GM19240 (cell line): ENCODE measurements around the gene BNIP5.

Source experiments
- DNase-seq: peaks from one replicate; pipeline ENCODE4 v3.0.0; 2011; ENCODE audit warnings: low spot score; ENCODE audit not compliant: insufficient read length

BNIP5 gene

GRCh38 chr6:36301085-36301658 lies 35.5 kb downstream of the BNIP5 start:
- DNase-seq = no peak

- DNase-seq = no peak
These were observed 38.7 kb downstream of the BNIP5 start for GRCh38 chr6:36298027-36298426.

DNA sequence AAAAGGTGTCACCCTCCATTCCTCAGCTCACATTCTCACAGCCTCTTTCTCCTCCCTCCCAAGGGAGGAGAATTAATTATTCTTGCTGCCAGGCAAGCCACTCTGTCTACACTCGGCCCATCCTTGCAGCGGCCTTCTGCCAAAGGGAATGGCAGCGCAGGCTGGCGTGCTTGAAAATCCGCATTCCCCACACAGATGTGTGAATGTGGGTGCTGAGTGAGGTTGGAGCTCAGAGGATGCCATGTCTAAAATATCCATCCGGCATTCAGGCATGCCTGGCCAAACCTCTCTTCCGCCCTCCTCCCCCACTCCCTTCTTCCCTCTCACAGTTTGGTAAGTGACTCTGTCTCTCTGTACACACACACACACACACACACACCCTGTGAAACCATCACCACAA lies 39.2 kb downstream of the BNIP5 start:
- no peak for DNase-seq

- no peak for DNase-seq
These were observed 39.6 kb downstream of the BNIP5 start for GRCh38 chr6:36297051-36297450.

DNA sequence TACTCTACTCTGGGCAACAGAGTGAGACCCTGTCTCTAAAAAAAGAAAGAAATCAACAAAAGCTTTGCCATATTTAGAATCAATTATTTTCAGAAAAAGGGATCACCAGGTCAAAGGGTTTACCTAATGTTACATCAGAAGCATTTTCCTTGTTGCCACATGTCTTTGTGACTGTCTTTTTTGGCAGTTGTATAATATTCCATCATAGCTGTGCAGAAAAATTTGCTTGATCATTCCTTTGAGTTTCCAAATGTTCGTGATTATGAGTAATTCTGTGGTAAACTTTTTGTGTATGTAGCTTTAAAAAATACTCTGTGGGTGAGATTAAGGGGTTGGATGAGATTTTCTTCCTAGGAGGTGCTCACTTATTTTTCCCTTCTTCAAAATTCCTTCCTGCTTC lies 40.4 kb downstream of the BNIP5 start:
- DNase-seq = no peak

GRCh38 chr6:36292170-36292569 lies 44.5 kb downstream of the BNIP5 start:
- DNase-seq = no peak

DNA sequence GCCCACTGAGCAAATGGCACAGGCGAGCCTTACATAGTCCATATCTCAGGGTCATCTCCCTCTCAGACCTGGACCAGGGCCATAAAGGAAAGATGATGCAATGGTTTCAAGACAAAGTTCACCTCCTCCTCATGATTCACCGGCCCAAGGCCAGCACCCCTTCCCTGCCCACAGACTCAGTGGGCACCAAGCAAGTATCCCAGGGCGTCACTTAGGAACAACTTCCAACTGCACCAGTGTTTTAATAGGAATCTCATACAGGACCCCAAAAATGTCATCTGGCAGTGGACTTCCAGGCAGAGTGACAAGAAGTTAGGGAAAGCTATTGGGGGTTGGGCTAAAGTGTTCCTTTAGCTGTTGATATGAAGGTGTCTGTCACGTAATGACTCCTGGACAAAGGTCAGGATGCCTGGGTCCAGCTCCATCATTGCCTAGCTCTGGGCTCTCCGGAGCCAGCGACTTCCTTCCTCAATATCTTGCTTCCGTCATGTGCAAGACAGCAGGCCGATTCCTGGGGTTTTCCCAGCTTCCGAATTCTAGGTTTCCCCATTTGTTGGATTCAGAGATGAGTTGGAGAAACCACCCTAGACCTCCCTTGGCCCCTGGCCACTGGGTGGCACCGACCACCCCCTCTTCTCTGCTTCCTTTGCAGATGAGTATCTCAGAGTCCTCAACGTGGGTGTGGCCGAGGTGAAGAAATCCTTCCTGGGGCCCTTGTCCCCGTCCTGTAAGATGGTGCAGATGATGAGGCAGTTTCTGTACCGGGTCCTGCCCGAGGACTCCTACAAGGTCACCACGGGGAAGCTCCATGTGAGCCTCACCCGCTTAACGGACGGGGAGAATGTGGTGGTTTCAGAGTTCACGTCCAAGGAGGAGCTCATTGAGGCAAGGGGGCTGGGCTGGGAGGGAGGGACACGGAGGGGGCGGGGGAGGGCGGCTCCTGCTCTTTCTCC lies 45.7 kb downstream of the BNIP5 start:
- DNase-seq = no peak

GRCh38 chr6:36289281-36289878 lies 47.3 kb downstream of the BNIP5 start:
- no peak for DNase-seq

DNA sequence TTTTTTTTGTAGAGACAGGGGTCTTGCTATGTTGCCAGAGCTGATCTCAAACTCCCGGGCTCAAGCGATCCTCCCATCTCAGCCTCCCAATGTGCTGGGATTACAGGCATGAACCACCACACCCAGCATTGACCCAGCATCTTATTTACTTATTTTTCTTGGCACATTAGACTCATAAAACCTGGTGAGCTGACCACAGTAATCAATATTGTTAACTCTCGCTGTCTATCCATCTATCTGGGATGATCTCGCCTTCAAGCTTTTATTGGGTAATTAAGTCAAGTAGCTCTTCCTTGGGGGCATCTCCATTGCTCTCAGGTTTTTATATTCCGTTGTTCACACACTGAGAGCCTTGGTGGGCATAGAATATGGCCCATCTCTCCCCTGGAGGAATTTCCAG lies 49.8 kb downstream of the BNIP5 start:
- no peak for DNase-seq

GRCh38 chr6:36285797-36286196 lies 50.9 kb downstream of the BNIP5 start:
- DNase-seq = no peak

DNA sequence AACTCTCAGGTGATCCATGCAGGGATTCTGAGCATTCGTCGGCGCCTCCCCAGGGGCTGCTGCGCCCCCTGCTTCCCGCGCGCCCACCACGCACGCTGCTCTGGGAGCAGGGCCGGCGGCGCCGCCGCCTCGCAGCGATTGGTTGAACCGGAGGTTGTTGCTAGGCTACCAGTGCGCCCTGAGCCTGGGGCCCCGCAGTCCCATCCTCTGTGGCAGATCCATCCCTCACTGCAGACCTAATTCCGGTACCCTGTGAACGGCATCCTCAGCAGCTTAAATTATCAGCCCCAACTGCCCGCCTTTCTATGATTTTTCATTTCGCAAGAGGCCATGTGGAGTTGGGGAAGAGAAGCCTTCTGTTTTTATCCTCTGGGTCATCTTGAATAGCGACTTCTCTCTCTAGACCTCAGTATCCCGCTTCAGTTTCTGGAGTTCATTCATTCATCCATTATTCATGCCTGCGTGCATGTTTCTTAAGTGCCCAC lies 51.5 kb downstream of the BNIP5 start:
- DNase-seq = no peak

DNA sequence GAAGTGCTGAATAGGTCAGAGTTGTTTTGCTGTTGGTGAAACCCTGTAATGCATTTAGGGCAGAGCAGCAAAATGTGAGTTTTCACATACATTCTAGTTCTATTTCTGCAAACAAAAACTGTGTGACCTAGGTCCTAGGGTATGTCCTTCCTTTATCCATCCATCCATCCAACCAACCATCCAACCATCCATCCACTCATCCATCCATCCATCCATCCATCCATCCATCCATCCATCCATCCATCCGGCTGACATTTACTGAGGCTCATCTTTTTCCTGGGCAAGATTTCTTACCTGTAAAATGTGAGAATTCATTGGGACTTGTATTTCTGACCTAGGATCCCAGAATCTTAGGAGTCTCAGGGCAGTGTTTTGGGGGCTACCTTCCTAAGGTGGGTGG lies 52.3 kb downstream of the BNIP5 start:
- no peak for DNase-seq

- no peak for DNase-seq
These were observed 53.1 kb downstream of the BNIP5 start for GRCh38 chr6:36283608-36284007.

DNA sequence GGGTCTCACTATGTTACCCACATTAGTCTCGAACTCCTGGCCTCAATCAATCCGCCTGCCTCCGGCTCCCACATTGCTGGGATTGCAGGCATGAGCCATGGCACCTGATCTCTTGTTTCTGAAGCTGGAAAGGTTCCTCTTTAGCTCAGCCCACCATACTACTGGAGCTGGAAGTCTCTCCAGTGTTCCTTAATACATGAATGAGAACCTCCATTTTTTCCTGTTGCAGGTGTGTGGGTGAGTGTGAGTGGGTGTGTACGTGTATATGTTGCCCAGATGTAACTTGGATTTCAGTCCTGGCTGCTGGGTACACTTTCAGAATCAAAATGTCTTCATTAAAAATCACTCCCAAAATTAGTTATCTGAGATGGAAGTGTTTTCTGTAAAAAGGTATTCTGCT lies 55.7 kb downstream of the BNIP5 start:
- no peak for DNase-seq

- no peak for DNase-seq
These were observed 56.2 kb downstream of the BNIP5 start for GRCh38 chr6:36280467-36280866.

GRCh38 chr6:36277946-36278470 lies 58.7 kb downstream of the BNIP5 start:
- no peak for DNase-seq

DNA sequence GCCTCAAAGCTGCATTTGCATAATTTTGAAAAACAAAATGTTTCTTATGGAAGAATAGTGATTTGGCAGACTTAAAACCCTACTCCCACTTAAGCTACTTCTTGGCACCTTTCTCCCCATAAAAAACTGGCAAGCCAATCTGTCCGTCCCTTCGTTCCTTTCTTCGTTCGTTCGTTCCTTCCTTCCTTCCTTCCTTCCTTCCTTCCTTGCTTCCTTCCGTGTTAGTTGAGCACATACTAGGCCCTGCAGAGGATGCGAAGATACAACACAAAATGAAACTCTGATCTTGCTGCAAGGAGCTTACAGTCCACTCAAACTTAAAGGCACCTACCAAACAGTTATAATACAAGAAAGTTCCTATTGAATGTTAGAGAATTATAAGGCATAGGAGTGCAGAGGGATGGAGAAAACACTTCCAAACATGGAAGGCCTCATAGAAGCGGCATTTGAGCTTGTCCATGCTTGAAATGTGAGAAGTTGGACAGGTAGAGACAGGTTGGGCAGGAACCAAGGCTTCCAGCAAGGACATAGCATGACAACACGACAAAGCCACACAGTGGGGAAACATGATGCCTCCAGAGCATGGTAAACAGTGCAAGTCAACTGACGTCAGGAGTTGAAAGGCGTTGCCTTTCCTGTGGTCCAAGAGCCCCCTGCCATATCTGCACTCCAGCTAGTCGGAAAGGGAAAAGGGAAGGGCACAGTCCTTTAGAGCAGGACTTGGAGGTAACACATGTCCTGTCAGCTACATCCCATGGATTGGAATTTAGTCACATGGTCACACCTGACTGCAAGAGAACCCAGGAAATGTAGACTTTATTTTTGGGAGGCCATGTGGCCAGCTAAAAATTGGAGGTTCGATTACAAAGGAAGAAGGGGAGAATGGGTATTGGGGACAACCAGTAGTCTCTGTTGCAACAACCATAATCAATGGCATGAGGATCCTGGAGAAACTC lies 59.8 kb downstream of the BNIP5 start:
- no peak for DNase-seq

DNA sequence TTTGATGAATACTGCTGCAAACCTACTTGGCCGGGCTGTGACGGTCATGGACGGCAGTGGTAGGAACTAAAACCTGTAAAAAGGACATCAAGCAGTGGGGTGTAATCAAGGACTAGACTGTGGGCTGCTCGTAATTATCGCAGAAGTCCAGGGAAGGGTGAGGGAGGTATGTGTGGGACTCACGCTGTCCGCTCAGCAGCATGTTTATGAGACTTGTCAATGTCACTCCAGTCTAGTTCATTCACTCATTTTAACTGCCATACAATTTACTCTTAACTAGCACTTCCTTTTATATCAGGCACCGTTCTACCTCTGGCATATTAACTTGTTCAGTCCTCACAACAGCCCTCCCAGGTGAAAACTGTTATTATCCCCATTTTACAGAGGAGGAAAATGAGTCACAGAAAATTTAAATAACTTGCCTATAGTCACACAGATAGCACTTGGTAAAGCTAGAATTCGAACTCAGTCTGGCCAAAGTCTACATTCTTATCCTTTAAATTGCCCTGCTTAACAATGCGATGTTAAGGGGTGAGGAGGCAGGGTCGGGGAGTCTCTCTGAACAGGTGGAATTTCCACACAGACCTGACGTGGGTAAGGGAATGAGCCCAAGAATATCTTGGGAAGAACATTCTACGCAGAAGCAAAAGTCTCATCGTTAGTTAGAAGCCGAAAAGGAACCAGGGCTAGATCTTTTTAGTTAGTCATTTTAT lies 62.7 kb downstream of the BNIP5 start:
- DNase-seq = no peak

DNA sequence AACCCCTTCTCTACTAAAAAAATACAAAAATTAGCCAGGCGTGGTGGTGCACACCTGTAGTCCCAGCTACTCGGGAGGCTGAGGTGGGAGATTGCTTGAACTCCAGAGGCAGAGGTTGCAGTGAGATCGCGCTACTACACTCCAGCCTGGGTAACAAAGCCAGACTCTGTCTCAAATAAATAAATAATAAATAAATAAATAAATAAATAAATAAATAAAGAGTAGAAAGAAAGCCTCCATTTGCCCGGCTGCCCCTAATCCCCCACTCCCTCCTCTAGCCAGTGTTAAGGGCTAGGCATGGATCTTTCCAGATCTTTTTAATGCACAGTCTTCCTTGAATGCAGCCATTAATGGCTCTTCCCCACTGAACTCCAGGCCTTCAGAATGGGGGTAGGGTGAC lies 63.6 kb downstream of the BNIP5 start:
- DNase-seq = no peak

- no peak for DNase-seq
These were observed 64.5 kb downstream of the BNIP5 start for GRCh38 chr6:36272234-36272633.
